HEK293 (cell line): ENCODE data around the gene KCNJ6.

ENCODE experiments used
- CTCF ChIA-PET: fragments of 350-600 bp; formaldehyde crosslinking; extraction: SDS; loops from one replicate; lab custom pipeline; 2021; ENCODE audit warnings: antibody characterized with exemption; lab: Yijun Ruan, JAX
- POLR2A ChIA-PET: fragments of 300-600 bp; formaldehyde crosslinking; extraction: SDS; loops from one replicate; lab custom pipeline; 2020; ENCODE audit warnings: antibody characterized with exemption, inconsistent platforms; lab: Yijun Ruan, JAX
- H3K27ac ChIP-seq: fragments of 200-500 bp; sonication (Bioruptor generic); 2 replicates; pipeline ENCODE4 v1.5.1; 2014; ENCODE audit warnings: low read depth, low read length, control low read depth, inconsistent platforms; ENCODE audit errors: extremely low read depth
- H3K36me3 ChIP-seq, 2 experiments: fragments of 200-500 bp in 1 of 2; sonication (Bioruptor generic) in 1 of 2; 1 replicate in 1 of 2; 2 replicates in 1 of 2; pipeline ENCODE4 v1.5.1; 2014 to 2017; ENCODE audit warnings: inconsistent platforms in 2 of 2, low read length in 2 of 2; ENCODE audit not compliant: control insufficient read depth in 2 of 2, insufficient read depth in 1 of 2
- H3K4me1 ChIP-seq: fragments of 200-500 bp; sonication (Bioruptor generic); 2 replicates; pipeline ENCODE4 v1.5.1; 2014; ENCODE audit warnings: mild to moderate bottlenecking, low read length, inconsistent platforms; ENCODE audit not compliant: control insufficient read depth, insufficient read depth
- H3K4me3 ChIP-seq: 2 replicates; pipeline ENCODE4 v1.5.1; 2011; ENCODE audit warnings: low read depth, mild to moderate bottlenecking, control low read depth, low read length, moderate library complexity
- H3K9me3 ChIP-seq: fragments of 200-500 bp; sonication (Bioruptor generic); 2 replicates; pipeline ENCODE4 v1.5.1; 2014; ENCODE audit warnings: low read depth, low read length, inconsistent platforms; ENCODE audit not compliant: control insufficient read depth, insufficient read depth
- CTCF ChIP-seq: fragments of 450-650 bp; formaldehyde crosslinking; IDR thresholded peaks from 2 replicates; pipeline ENCODE4 v1.5.1; 2016; ENCODE audit warnings: missing biosample characterization, missing genetic modification characterization
- FEZF1 ChIP-seq: fragments of 450-650 bp; formaldehyde crosslinking; IDR thresholded peaks from 2 replicates; pipeline ENCODE4 v1.5.1; 2016; ENCODE audit warnings: missing biosample characterization, missing genetic modification characterization
- GLI2 ChIP-seq: fragments of 450-650 bp; formaldehyde crosslinking; IDR thresholded peaks from 2 replicates; pipeline ENCODE4; 2017; ENCODE audit warnings: missing biosample characterization, missing genetic modification characterization, low read depth, borderline replicate concordance
- GLIS1 ChIP-seq: fragments of 450-650 bp; formaldehyde crosslinking; IDR thresholded peaks from 2 replicates; pipeline ENCODE4 v1.5.1; 2016; ENCODE audit warnings: missing biosample characterization, missing genetic modification characterization
- HOXC10 ChIP-seq: sonication (generic); formaldehyde crosslinking; IDR thresholded peaks from 2 replicates; pipeline ENCODE4 v1.8.1; 2023; ENCODE audit warnings: mild to moderate bottlenecking, missing genetic modification reagents
- KLF7 ChIP-seq: fragments of 450-650 bp; formaldehyde crosslinking; IDR thresholded peaks from 2 replicates; pipeline ENCODE4 v1.5.1; 2016; ENCODE audit warnings: missing biosample characterization, missing genetic modification characterization, borderline replicate concordance
- KLF8 ChIP-seq: fragments of 450-650 bp; formaldehyde crosslinking; IDR thresholded peaks from 2 replicates; pipeline ENCODE4 v1.5.1; 2016; ENCODE audit warnings: missing biosample characterization, missing genetic modification characterization
- OSR2 ChIP-seq: fragments of 450-650 bp; formaldehyde crosslinking; IDR thresholded peaks from 2 replicates; pipeline ENCODE4 v1.5.1; 2016; ENCODE audit warnings: missing biosample characterization, missing genetic modification characterization
- PRDM1 ChIP-seq: fragments of 450-650 bp; formaldehyde crosslinking; IDR thresholded peaks from 2 replicates; pipeline ENCODE4; 2016; ENCODE audit warnings: missing biosample characterization, missing genetic modification characterization
- PRDM2 ChIP-seq: fragments of 450-650 bp; formaldehyde crosslinking; IDR thresholded peaks from 2 replicates; pipeline ENCODE4 v1.5.1; 2016; ENCODE audit warnings: missing biosample characterization, missing genetic modification characterization, borderline replicate concordance
- RBAK ChIP-seq: fragments of 450-650 bp; formaldehyde crosslinking; IDR thresholded peaks from 2 replicates; pipeline ENCODE4 v1.5.1; 2016; ENCODE audit warnings: missing biosample characterization, missing genetic modification characterization
- SCRT2 ChIP-seq: fragments of 450-650 bp; formaldehyde crosslinking; IDR thresholded peaks from 2 replicates; pipeline ENCODE4 v1.5.1; 2016; ENCODE audit warnings: missing biosample characterization, missing genetic modification characterization
- WT1 ChIP-seq: fragments of 450-650 bp; formaldehyde crosslinking; IDR thresholded peaks from 2 replicates; pipeline ENCODE4 v1.5.1; 2016; ENCODE audit warnings: missing biosample characterization, missing genetic modification characterization
- YY2 ChIP-seq: fragments of 450-650 bp; formaldehyde crosslinking; IDR thresholded peaks from 2 replicates; pipeline ENCODE4 v1.5.1; 2016; ENCODE audit warnings: missing biosample characterization, missing genetic modification characterization
- ZFP69B ChIP-seq: fragments of 450-650 bp; formaldehyde crosslinking; IDR thresholded peaks from 2 replicates; pipeline ENCODE4 v1.5.1; 2016; ENCODE audit warnings: missing biosample characterization, missing genetic modification characterization
- ZIC2 ChIP-seq: fragments of 450-650 bp; formaldehyde crosslinking; IDR thresholded peaks from 2 replicates; pipeline ENCODE4 v1.5.1; 2016; ENCODE audit warnings: missing biosample characterization, missing genetic modification characterization
- ZNF248 ChIP-seq: fragments of 450-650 bp; formaldehyde crosslinking; IDR thresholded peaks from 2 replicates; pipeline ENCODE4 v1.5.1; 2017; ENCODE audit warnings: missing biosample characterization, missing genetic modification characterization
- ZNF366 ChIP-seq: fragments of 450-650 bp; formaldehyde crosslinking; conservative IDR thresholded peaks from 2 replicates; pipeline ENCODE4 v1.5.1; 2016; ENCODE audit warnings: missing biosample characterization, missing genetic modification characterization
- ZNF37A ChIP-seq: fragments of 450-650 bp; IDR thresholded peaks from 2 replicates; pipeline ENCODE4 v1.5.1; 2018; ENCODE audit warnings: missing biosample characterization, missing genetic modification characterization
- ZNF394 ChIP-seq: fragments of 450-650 bp; formaldehyde crosslinking; IDR thresholded peaks from 2 replicates; pipeline ENCODE4 v1.5.1; 2016; ENCODE audit warnings: missing biosample characterization, missing genetic modification characterization, mild to moderate bottlenecking, moderate library complexity, borderline replicate concordance
- ZNF404 ChIP-seq: fragments of 450-650 bp; formaldehyde crosslinking; IDR thresholded peaks from 2 replicates; pipeline ENCODE4 v1.5.1; 2017; ENCODE audit warnings: missing biosample characterization, missing genetic modification characterization
- ZNF549 ChIP-seq: fragments of 450-650 bp; IDR thresholded peaks from 2 replicates; pipeline ENCODE4 v1.5.1; 2018; ENCODE audit warnings: missing biosample characterization, missing genetic modification characterization, mild to moderate bottlenecking, inconsistent platforms, moderate library complexity
- ZNF654 ChIP-seq: fragments of 450-650 bp; formaldehyde crosslinking; IDR thresholded peaks from 2 replicates; pipeline ENCODE4 v1.5.1; 2016; ENCODE audit warnings: low read depth, missing biosample characterization, missing genetic modification characterization
- ZNF677 ChIP-seq: fragments of 450-650 bp; IDR thresholded peaks from 2 replicates; pipeline ENCODE4 v1.5.0; 2018; ENCODE audit warnings: missing biosample characterization, mild to moderate bottlenecking, missing genetic modification characterization, moderate library complexity
- ZNF837 ChIP-seq: fragments of 450-650 bp; formaldehyde crosslinking; IDR thresholded peaks from 2 replicates; pipeline ENCODE4 v1.5.1; 2016; ENCODE audit warnings: missing biosample characterization, missing genetic modification characterization
- ZNF843 ChIP-seq: fragments of 450-650 bp; formaldehyde crosslinking; IDR thresholded peaks from 2 replicates; pipeline ENCODE4 v1.5.1; 2016; ENCODE audit warnings: missing biosample characterization, missing genetic modification characterization
- ZSCAN4 ChIP-seq: fragments of 450-650 bp; formaldehyde crosslinking; IDR thresholded peaks from 2 replicates; pipeline ENCODE4 v1.5.1; 2017; ENCODE audit warnings: missing biosample characterization, missing genetic modification characterization

Gene KCNJ6

GRCh38 chr21:37711836-37712568 lies 204.3 kb downstream of the KCNJ6 start:
- Histone ChIP-seq H3K4me1 (peaks cover 19% of the 10 kb centered on the region), H3K9me3 (no peaks in the 10 kb centered on the region), H3K27ac (peak overlapping the region; percentile 33; the same call in 1 of the 2 replicates), H3K36me3 (no peaks in the 10 kb centered on the region), H3K4me3 (no peak overlapping the region)
- POLR2A ChIA-PET = interaction anchor here (0.6 to 0.9 kb wide), 3 partner anchors 47 to 827 kb away, joined by 3 to 5 read pairs (median 3); no protein-coding TSS in a partner anchor
- peak; percentile 47; the same call in 1 of the 2 replicates for TF ChIP-seq WT1 (tag by site-specific recombination)
- TF ChIP-seq CTCF (tag by site-specific recombination) = peak; percentile 73
- no peak for TF ChIP-seq ZSCAN4
- peak; percentile 69 for TF ChIP-seq ZNF654
- no peak for TF ChIP-seq ZNF549 (tag by site-specific recombination)
- TF ChIP-seq ZNF366 = 0 out of 2 replicates have a peak, but pooled peaks have one; percentile 21
- no peak for TF ChIP-seq SCRT2
- CTCF ChIA-PET = interaction anchor here (0.5 to 3.8 kb wide), 46 partner anchors 9 to 1050 kb away, joined by 3 to 38 read pairs (median 5); partner anchors contain the start of gene KCNJ6

- peak overlapping the region; percentile 76 for H3K27ac ChIP-seq
- H3K36me3 ChIP-seq = no peaks in the 10 kb centered on the region
- 0 out of 2 replicates have a peak, but pooled peaks have one; percentile 16 for TF ChIP-seq OSR2
- no peak for TF ChIP-seq ZNF837
- TF ChIP-seq ZNF366 = no peak
- TF ChIP-seq ZNF248 (tag by site-specific recombination) = no peak
- TF ChIP-seq YY2 (tag by site-specific recombination) = no peak
- no peak for TF ChIP-seq RBAK (tag by site-specific recombination)
- TF ChIP-seq PRDM2 = no peak
- TF ChIP-seq KLF7 (tag by site-specific recombination) = no peak
- peak; percentile 36; the same call in 1 of the 2 replicates for TF ChIP-seq FEZF1 (tag by site-specific recombination)
- TF ChIP-seq PRDM1 (tag by site-specific recombination) = no peak
- TF ChIP-seq ZNF404 (tag by site-specific recombination) = no peak
- no peak for TF ChIP-seq KLF8 (tag by site-specific recombination)
- no peak for TF ChIP-seq HOXC10 (CRISPR knock-in tag)
- no peak for TF ChIP-seq ZNF394 (tag by site-specific recombination)
- TF ChIP-seq GLI2 (tag by site-specific recombination) = no peak
- TF ChIP-seq ZNF677 (tag by site-specific recombination) = no peak
- TF ChIP-seq ZNF843 (tag by site-specific recombination) = no peak
- TF ChIP-seq ZNF37A = no peak
- TF ChIP-seq GLIS1 (tag by site-specific recombination) = peak; percentile 91
- peak; percentile 66 for TF ChIP-seq ZIC2 (tag by site-specific recombination)
- no peak for TF ChIP-seq ZFP69B (tag by site-specific recombination)
- ChIA-PET CTCF (interaction anchor here (0.5 to 3.8 kb wide), 34 partner anchors 8 to 675 kb away, joined by 3 to 38 read pairs (median 6); partner anchors contain the start of gene KCNJ6), POLR2A (interaction anchor here (0.6 to 0.8 kb wide), 2 partner anchors 189 to 827 kb away, joined by 3 read pairs; no protein-coding TSS in a partner anchor)
- H3K4me1 ChIP-seq = peaks cover 19% of the 10 kb centered on the region
- no peak overlapping the region for H3K4me3 ChIP-seq
- H3K9me3 ChIP-seq = no peaks in the 10 kb centered on the region
Measured at GRCh38 chr21:37711286-37711829, 204.9 kb downstream of the KCNJ6 start.
